PFSK-1 (cell line): ENCODE data around the gene TENM3.

Experiments used
- FOXP2 ChIP-seq: optimal IDR thresholded peaks from 2 replicates; pipeline ENCODE3; 2011; ENCODE audit warnings: borderline replicate concordance, control low read depth, inconsistent platforms; ENCODE audit not compliant: insufficient read depth; ENCODE audit errors: extremely low read length, extremely low read depth
- POLR2AphosphoS5 ChIP-seq: IDR thresholded peaks from 2 replicates; pipeline ENCODE4 v1.6.1; 2012; ENCODE audit warnings: low read depth, mild to moderate bottlenecking, control low read depth, low read length, moderate library complexity
- SIN3A ChIP-seq: IDR thresholded peaks from 2 replicates; pipeline ENCODE4 v1.6.1; 2012; ENCODE audit warnings: mild to moderate bottlenecking, low read length, moderate library complexity, borderline replicate concordance; ENCODE audit not compliant: insufficient read depth
- TAF1 ChIP-seq: IDR thresholded peaks from 2 replicates; pipeline ENCODE4 v1.6.1; 2012; ENCODE audit warnings: low read length, control low read depth, borderline replicate concordance; ENCODE audit not compliant: insufficient read depth
- TF ChIP-seq, protein P1 (sequence below), 2 experiments: IDR thresholded peaks; 2 replicates each; pipeline versions ENCODE4 v1.6.1 to v1.8.0; 2011 to 2012; ENCODE audit warnings: low read depth in 2 of 2, low read length in 2 of 2, control low read depth in 1 of 2, inconsistent platforms in 1 of 2, mild to moderate bottlenecking in 1 of 2, moderate library complexity in 1 of 2; ENCODE audit not compliant: insufficient read depth in 1 of 2

TENM3 gene

GRCh38 chr4:182800216-182800515 is 557.0 kb downstream of the TENM3 start:
- TF ChIP-seq SIN3A (no peak), FOXP2 (no peak)
- TF ChIP-seq, protein P1, sequence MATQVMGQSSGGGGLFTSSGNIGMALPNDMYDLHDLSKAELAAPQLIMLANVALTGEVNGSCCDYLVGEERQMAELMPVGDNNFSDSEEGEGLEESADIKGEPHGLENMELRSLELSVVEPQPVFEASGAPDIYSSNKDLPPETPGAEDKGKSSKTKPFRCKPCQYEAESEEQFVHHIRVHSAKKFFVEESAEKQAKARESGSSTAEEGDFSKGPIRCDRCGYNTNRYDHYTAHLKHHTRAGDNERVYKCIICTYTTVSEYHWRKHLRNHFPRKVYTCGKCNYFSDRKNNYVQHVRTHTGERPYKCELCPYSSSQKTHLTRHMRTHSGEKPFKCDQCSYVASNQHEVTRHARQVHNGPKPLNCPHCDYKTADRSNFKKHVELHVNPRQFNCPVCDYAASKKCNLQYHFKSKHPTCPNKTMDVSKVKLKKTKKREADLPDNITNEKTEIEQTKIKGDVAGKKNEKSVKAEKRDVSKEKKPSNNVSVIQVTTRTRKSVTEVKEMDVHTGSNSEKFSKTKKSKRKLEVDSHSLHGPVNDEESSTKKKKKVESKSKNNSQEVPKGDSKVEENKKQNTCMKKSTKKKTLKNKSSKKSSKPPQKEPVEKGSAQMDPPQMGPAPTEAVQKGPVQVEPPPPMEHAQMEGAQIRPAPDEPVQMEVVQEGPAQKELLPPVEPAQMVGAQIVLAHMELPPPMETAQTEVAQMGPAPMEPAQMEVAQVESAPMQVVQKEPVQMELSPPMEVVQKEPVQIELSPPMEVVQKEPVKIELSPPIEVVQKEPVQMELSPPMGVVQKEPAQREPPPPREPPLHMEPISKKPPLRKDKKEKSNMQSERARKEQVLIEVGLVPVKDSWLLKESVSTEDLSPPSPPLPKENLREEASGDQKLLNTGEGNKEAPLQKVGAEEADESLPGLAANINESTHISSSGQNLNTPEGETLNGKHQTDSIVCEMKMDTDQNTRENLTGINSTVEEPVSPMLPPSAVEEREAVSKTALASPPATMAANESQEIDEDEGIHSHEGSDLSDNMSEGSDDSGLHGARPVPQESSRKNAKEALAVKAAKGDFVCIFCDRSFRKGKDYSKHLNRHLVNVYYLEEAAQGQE (IDR thresholded peaks at IDR 0.05; ENCODE audit: insufficient read depth in 1 of 2, low read depth in 2 of 2, low read length in 2 of 2): no peak

DNA sequence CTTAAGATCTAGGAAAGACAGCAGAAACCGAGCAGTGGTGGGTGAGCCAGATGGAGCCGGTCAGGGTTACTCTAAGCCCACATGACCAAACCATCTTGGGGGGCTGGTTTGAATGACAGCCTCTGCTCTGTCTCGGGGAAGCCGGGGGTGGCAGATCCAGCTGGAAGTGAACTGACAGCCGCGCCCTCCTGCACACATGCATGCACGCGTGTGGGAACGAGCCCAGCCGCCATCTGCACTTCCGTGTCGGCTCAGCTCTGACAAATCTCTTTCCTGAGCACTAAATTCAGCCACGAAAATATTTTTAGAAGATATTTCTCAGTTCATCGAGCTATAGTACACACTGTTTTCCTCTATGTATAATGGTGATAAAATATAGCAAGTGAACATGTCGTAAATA is 558.4 kb downstream of the TENM3 start:
- no peak for TF ChIP-seq TAF1
- no peak for TF ChIP-seq FOXP2
- TF ChIP-seq, protein P1 (IDR thresholded peaks at IDR 0.05; ENCODE audit: insufficient read depth in 1 of 2, low read depth in 2 of 2, low read length in 2 of 2): no peak
- TF ChIP-seq SIN3A: no peak
- TF ChIP-seq POLR2AphosphoS5: no peak

DNA sequence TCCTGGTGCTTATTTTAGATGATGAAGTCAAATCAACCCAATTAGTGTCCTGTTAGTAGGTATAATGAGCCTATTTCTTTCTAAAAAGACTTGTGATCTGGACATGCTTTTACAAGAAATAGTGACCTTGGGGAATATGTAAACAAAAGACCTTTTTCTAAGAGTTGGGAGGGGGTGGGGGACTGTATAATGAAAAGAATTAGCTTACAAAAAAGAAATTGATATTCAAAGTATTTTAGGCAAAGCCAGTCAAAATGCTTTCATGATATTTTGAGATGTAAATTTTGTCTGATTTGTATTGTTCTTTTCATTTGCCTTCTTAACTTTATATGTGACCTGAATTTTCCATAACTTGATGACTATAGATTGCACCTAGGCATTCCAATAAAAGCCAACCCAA is 559.4 kb downstream of the TENM3 start:
- TF ChIP-seq POLR2AphosphoS5: no peak
- no peak for TF ChIP-seq SIN3A
- TF ChIP-seq TAF1: no peak
- no peak for TF ChIP-seq FOXP2
- TF ChIP-seq, protein P1 (IDR thresholded peaks at IDR 0.05; ENCODE audit: insufficient read depth in 1 of 2, low read depth in 2 of 2, low read length in 2 of 2): no peak

DNA sequence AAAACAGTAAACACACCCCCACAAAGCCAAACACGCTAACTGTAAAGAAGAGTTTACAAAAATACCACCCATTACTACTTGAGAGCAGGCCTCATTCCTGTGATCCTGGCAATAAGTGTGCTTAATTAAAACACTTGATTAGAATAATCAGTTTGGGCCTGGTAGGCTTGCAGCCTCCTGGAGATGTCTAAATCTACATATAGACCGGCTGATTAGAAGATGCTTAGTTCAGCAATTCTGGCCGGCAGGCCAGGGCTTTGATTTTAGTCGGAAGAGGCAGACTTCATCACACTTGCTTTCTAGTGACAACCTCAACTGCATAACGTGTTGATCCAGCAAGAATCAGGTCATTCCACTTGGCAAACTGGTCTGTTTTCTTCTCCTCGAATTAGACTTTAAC is 560.0 kb downstream of the TENM3 start:
- TF ChIP-seq SIN3A (no peak), TAF1 (no peak), POLR2AphosphoS5 (no peak), FOXP2 (no peak)
- TF ChIP-seq, protein P1 (IDR thresholded peaks at IDR 0.05; ENCODE audit: insufficient read depth in 1 of 2, low read depth in 2 of 2, low read length in 2 of 2): no peak

DNA sequence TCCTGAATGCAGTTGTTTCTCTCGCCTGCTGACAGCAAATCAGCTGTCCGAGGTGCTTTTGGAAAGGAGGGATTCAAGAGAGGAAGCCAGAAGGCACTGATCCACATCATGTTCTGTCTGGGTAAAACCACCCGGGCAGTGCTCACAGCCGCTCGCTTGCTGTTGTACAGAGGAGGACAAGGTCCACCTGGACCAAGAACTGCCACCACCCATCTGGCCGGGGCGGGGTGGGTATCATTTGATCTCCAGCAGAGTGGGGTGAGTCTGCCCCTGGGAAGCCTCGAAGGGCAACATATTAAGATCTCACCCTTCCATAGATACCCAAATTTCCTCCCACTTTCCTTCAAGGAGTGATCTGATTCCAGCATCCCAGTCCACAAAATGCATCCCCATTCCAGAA is 560.9 kb downstream of the TENM3 start:
- TF ChIP-seq, protein P1 (IDR thresholded peaks at IDR 0.05; ENCODE audit: insufficient read depth in 1 of 2, low read depth in 2 of 2, low read length in 2 of 2): no peak
- TF ChIP-seq TAF1: no peak
- no peak for TF ChIP-seq FOXP2
- no peak for TF ChIP-seq SIN3A
- TF ChIP-seq POLR2AphosphoS5: no peak
